Measurements from ENCODE around the gene MRPL19. TPM values are rescaled to one million over a fixed set of nuclear protein-coding genes. Genes with fewer than 3 reads are reported as not detected.

The MRPL19 gene
- total and polyA plus RNA-seq, 2 of the 13 experiments (the other 11 are each of a cell fraction or from before 2014, with no cell fraction given): 43.2 to 163 TPM

- TF ChIP-seq BCL3 (CRISPR knock-in tag; IDR thresholded peaks at IDR 0.05) (peak; percentile 70), THYN1 (CRISPR knock-in tag; IDR thresholded peaks at IDR 0.05; ENCODE audit: borderline replicate concordance, low read depth) (no peak), ZNF546 (CRISPR knock-in tag; conservative IDR thresholded peaks at IDR 0.05) (peak; percentile 94), ZNF775 (CRISPR knock-in tag; IDR thresholded peaks at IDR 0.05; ENCODE audit: borderline replicate concordance) (peak; percentile 96; the same call in 1 of the 2 replicates), BRD4 (CRISPR knock-in tag; IDR thresholded peaks at IDR 0.05) (peak; percentile 92), NFYB (CRISPR knock-in tag; IDR thresholded peaks at IDR 0.05) (peak; percentile 17; the same call in 1 of the 2 replicates), ZSCAN12 (CRISPR knock-in tag; IDR thresholded peaks at IDR 0.05) (peak; percentile 29; the same call in 1 of the 2 replicates), ZNF639 (CRISPR knock-in tag; conservative IDR thresholded peaks at IDR 0.05) (no peak; the same call in none of the 2 replicates), ZKSCAN8 (CRISPR knock-in tag; IDR thresholded peaks at IDR 0.05; ENCODE audit: borderline replicate concordance) (no peak), ZNF503 (CRISPR knock-in tag; IDR thresholded peaks at IDR 0.05) (peak; percentile 28; the same call in 1 of the 2 replicates), ZBTB42 (CRISPR knock-in tag; IDR thresholded peaks at IDR 0.05) (peak; percentile 72; the same call in 1 of the 2 replicates), ZBTB34 (CRISPR knock-in tag; IDR thresholded peaks at IDR 0.05) (no peak), STAG1 (CRISPR knock-in tag; IDR thresholded peaks at IDR 0.05) (no peak), GATA4 (IDR thresholded peaks at IDR 0.05; ENCODE audit: borderline replicate concordance, low read depth) (no peak), CHD2 (IDR thresholded peaks at IDR 0.05; ENCODE audit: low read depth, low read length) (peak; percentile 87), ZFX (CRISPR knock-in tag; IDR thresholded peaks at IDR 0.05; ENCODE audit: low read depth) (peak; percentile 100), SNAI1 (CRISPR knock-in tag; IDR thresholded peaks at IDR 0.05; ENCODE audit: borderline replicate concordance) (peak; percentile 74; the same call in 1 of the 2 replicates), ZNF207 (IDR thresholded peaks at IDR 0.05; ENCODE audit: borderline replicate concordance) (no peak), ZFP62 (CRISPR knock-in tag; IDR thresholded peaks at IDR 0.05) (no peak), KDM4B (CRISPR knock-in tag; IDR thresholded peaks at IDR 0.05) (peak; percentile 29; the same call in 1 of the 2 replicates), ZNF768 (CRISPR knock-in tag; IDR thresholded peaks at IDR 0.05) (peak; percentile 77), RNF2 (conservative IDR thresholded peaks at IDR 0.05; ENCODE audit: low read depth) (peak; percentile 82; the same call in 1 of the 2 replicates), RBAK (CRISPR knock-in tag; IDR thresholded peaks at IDR 0.05) (peak; percentile 33; the same call in 1 of the 2 replicates), ZNF44 (CRISPR knock-in tag; IDR thresholded peaks at IDR 0.05) (peak; percentile 20; the same call in 1 of the 2 replicates), ZSCAN31 (CRISPR knock-in tag; IDR thresholded peaks at IDR 0.05; ENCODE audit: low read depth) (peak; percentile 99)
Measured at GRCh38 chr2:75646583-75647425, at the start of gene MRPL19 (continued).

Measured in HepG2 (cell line).